ENCODE data around the gene VDAC1. TPM values are rescaled to one million over a fixed set of nuclear protein-coding genes. Genes with fewer than 3 reads are reported as not detected.

Gene VDAC1
- total RNA-seq, 1 experiment from 2014 or later, result 317 TPM

- H3K36me3 Mint-ChIP-seq (ENCODE audit: insufficient read depth, unreplicated experiment), result peaks cover 40% of the 10 kb centered on the region
- ChIA-PET POLR2A (interaction anchor here (0.8 to 2.3 kb wide), 4 partner anchors 7 to 50 kb away, joined by 3 to 14 read pairs (median 4); no protein-coding TSS in a partner anchor), CTCF (interaction anchor here (0.7 to 1.3 kb wide), 5 partner anchors 7 to 205 kb away, joined by 3 to 10 read pairs (median 4); no protein-coding TSS in a partner anchor)
- H3K9me3 Mint-ChIP-seq (ENCODE audit: unreplicated experiment), result no peaks in the 10 kb centered on the region
- DNase-seq, result no peak
- Histone ChIP-seq H3K27me3 (replicated peaks; ENCODE audit: control insufficient read depth, insufficient read depth, low read length) (no peaks in the 10 kb centered on the region), H3K9me3 (no peaks in the 10 kb centered on the region), H3K4me3 (ENCODE audit: low read depth, low read length) (peak overlapping the region; percentile 91), H3K4me1 (peaks cover 36% of the 10 kb centered on the region), H3K36me3 (ENCODE audit: control insufficient read depth, insufficient read depth, low read length) (peaks cover 5% of the 10 kb centered on the region)
- no peaks in the 10 kb centered on the region for H3K27me3 Mint-ChIP-seq (ENCODE audit: insufficient read depth, unreplicated experiment)
- peaks cover 7% of the 10 kb centered on the region for H3K4me1 Mint-ChIP-seq (ENCODE audit: low read depth, unreplicated experiment)
- BruUV-seq (replicated peaks), result no TSS peak
- H3K4me3 Mint-ChIP-seq (ENCODE audit: unreplicated experiment), result peak overlapping the region; percentile 81
- intact Hi-C loops (cut with micrococcal nuclease; ENCODE audit: unreplicated experiment), result loop anchor here (2.0 to 5.0 kb wide), 2 partner anchors 33 to 35 kb away; partner anchors contain the start of gene C5orf15
- peak overlapping the region; percentile 89 for H3K27ac Mint-ChIP-seq (ENCODE audit: unreplicated experiment)
- TF ChIP-seq CTCF (IDR thresholded peaks at IDR 0.05; ENCODE audit: insufficient read depth in 1 of 2, low read depth in 1 of 2, low read length in 1 of 2, severe bottlenecking in 1 of 2, unreplicated experiment in 1 of 2), result no peak
Observed at GRCh38 chr5:134003817-134004625, 754 bp downstream of the VDAC1 start.

GRCh38 chr5:134003064-134003816, 1.5 kb downstream of the VDAC1 start:
- Histone ChIP-seq H3K9me3 (no peaks in the 10 kb centered on the region), H3K27me3 (replicated peaks; ENCODE audit: control insufficient read depth, insufficient read depth, low read length) (no peaks in the 10 kb centered on the region), H3K4me3 (ENCODE audit: low read depth, low read length) (peak overlapping the region; percentile 91), H3K36me3 (ENCODE audit: control insufficient read depth, insufficient read depth, low read length) (peaks cover 5% of the 10 kb centered on the region), H3K4me1 (peaks cover 36% of the 10 kb centered on the region)
- Mint-ChIP-seq H3K36me3 (ENCODE audit: insufficient read depth, unreplicated experiment) (peaks cover 40% of the 10 kb centered on the region), H3K27me3 (ENCODE audit: insufficient read depth, unreplicated experiment) (no peaks in the 10 kb centered on the region), H3K4me1 (ENCODE audit: low read depth, unreplicated experiment) (peaks cover 7% of the 10 kb centered on the region), H3K4me3 (ENCODE audit: unreplicated experiment) (peak overlapping the region; percentile 81), H3K27ac (ENCODE audit: unreplicated experiment) (peak overlapping the region; percentile 86), H3K9me3 (ENCODE audit: unreplicated experiment) (no peaks in the 10 kb centered on the region)
- BruUV-seq (replicated peaks), result TSS peak; percentile 45
- ChIA-PET CTCF (interaction anchor here (0.7 to 1.2 kb wide), 3 partner anchors 23 to 205 kb away, joined by 3 to 4 read pairs (median 3); no protein-coding TSS in a partner anchor), POLR2A (interaction anchor here (2.3 kb wide), 1 partner anchor 15 kb away, joined by 14 read pairs; no protein-coding TSS in a partner anchor)
- TF ChIP-seq CTCF (IDR thresholded peaks at IDR 0.05; ENCODE audit: insufficient read depth in 1 of 2, low read depth in 1 of 2, low read length in 1 of 2, severe bottlenecking in 1 of 2, unreplicated experiment in 1 of 2), result no peak
- no peak for DNase-seq
- intact Hi-C loops (cut with micrococcal nuclease; ENCODE audit: unreplicated experiment), result loop anchor here (5.0 kb wide), 1 partner anchor 34 kb away; no protein-coding TSS in a partner anchor

All from Caco-2 (cell line).